Cardiac fibroblast (primary cell): ENCODE measurements around the gene NFKBIA.

ENCODE experiments used
- DNase-seq, 2 donors: peaks; one replicate each; pipeline versions ENCODE4 v3.0.0 to v3.0.0-alpha.2; 2010; ENCODE audit warnings: low read depth in 2 of 2
- H3K4me3 ChIP-seq, 2 donors: replicated peaks in 1 of 2; 1 replicate in 1 of 2; 2 replicates in 1 of 2; pipeline ENCODE4 v1.5.1; 2011; ENCODE audit warnings: low read depth in 2 of 2, low read length in 2 of 2, mild to moderate bottlenecking in 2 of 2, moderate library complexity in 1 of 2
- TF ChIP-seq, protein P1 (sequence below): IDR thresholded peaks from one replicate; pipeline ENCODE4 v1.5.1; 2011; ENCODE audit warnings: low read depth, mild to moderate bottlenecking, low read length, inconsistent platforms

Gene NFKBIA

DNA sequence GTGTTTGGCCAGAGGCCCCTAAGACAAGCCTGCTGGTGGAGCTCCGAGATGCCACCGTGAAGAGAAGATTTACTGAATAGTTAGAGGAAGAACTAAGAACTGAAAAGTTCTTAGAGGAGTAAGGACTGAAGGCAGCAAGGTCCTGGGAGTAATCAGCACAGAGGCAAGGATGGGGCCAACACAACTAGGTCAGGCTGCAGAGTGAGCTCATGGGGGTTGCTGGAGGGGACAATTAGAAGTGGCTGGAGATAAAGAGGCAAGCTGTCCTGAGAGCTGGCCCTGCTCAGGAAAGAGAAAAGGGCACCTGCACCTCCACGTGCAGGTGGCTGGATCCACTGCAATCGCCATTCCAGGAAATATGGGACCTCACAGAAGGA lies 52.7 kb downstream of the NFKBIA start:
- no peak for DNase-seq
- TF ChIP-seq, protein P1, sequence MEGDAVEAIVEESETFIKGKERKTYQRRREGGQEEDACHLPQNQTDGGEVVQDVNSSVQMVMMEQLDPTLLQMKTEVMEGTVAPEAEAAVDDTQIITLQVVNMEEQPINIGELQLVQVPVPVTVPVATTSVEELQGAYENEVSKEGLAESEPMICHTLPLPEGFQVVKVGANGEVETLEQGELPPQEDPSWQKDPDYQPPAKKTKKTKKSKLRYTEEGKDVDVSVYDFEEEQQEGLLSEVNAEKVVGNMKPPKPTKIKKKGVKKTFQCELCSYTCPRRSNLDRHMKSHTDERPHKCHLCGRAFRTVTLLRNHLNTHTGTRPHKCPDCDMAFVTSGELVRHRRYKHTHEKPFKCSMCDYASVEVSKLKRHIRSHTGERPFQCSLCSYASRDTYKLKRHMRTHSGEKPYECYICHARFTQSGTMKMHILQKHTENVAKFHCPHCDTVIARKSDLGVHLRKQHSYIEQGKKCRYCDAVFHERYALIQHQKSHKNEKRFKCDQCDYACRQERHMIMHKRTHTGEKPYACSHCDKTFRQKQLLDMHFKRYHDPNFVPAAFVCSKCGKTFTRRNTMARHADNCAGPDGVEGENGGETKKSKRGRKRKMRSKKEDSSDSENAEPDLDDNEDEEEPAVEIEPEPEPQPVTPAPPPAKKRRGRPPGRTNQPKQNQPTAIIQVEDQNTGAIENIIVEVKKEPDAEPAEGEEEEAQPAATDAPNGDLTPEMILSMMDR = no peak
- H3K4me3 ChIP-seq = no peak overlapping the region
